Measurements from ENCODE around the gene TRPM2. TPM values are rescaled to one million over a fixed set of nuclear protein-coding genes. Genes with fewer than 3 reads are reported as not detected.

TRPM2 gene
- total and polyA plus RNA-seq, 2 donors (not counting 1 experiment from before 2014, with no cell fraction given) = not detected

DNA sequence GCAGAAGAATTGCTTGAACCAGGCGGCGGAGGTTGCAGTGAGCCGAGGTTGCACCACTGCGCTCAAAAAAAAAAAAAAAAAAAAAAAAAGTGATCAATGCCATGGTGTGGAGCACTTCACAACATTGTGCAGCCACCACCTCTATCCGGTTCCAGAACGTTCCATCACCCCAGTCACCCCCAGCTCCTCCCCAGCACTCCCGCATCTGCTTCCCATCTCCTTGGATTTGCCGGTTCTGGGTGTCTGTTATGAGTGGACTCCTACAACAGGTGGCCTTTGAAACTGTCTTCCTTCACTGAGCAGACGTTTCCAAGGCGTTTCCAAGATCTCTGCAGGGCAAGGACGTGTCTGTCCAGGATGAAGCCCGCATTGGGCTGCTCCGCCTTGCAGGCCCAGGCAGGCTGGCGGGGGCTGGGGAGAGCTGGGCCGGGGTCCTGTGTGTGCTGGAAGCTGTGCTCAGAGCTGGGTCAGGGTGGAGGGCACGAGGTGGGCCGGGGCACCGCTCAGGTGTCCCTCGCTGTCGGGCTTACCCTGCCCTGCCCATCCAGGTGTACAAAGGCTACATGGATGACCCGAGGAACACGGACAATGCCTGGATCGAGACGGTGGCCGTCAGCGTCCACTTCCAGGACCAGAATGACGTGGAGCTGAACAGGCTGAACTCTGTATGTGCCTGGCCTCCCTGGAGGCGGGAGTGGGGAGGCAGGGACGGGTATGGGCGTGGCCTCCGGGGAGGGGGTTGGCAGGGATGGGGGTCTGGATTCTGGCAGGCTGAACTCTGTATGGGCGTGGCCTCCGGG lies 87.0 kb downstream of the TRPM2 start:
- no peaks in the 10 kb centered on the region for H3K79me2 ChIP-seq (ENCODE audit: control insufficient read depth, insufficient read depth, low read length)
- no peak overlapping the region for H3K27ac ChIP-seq (ENCODE audit: insufficient read depth, low read length)
- no peak for DNase-seq (ENCODE audit: low read depth in 2 of 2)
- no peaks in the 10 kb centered on the region for H3K36me3 ChIP-seq (ENCODE audit: control insufficient read depth, insufficient read depth, low read length)
- no peak overlapping the region for H3K4me3 ChIP-seq (replicated peaks in 1 of 4; ENCODE audit: control extremely low read depth in 1 of 4, insufficient read depth in 1 of 4, low read depth in 3 of 4, low read length in 4 of 4)
- H4K20me1 ChIP-seq (ENCODE audit: control insufficient read depth, extremely low read depth, insufficient read depth, low read length) = no peaks in the 10 kb centered on the region
- no peak overlapping the region for H2AFZ ChIP-seq (ENCODE audit: low read length)
- no peak overlapping the region for H3K9ac ChIP-seq (ENCODE audit: insufficient read depth, low read length)
- H3K4me2 ChIP-seq (ENCODE audit: extremely low read depth, insufficient read depth, low read length) = no peak overlapping the region
- no peaks in the 10 kb centered on the region for H3K4me1 ChIP-seq (ENCODE audit: control insufficient read depth, extremely low read depth, insufficient read depth, low read length)
- no peaks in the 10 kb centered on the region for H3K27me3 ChIP-seq (ENCODE audit: control insufficient read depth, insufficient read depth, low read length)
- no peaks in the 10 kb centered on the region for H3K9me3 ChIP-seq (ENCODE audit: control insufficient read depth, insufficient read depth, low read depth, low read length)
- TF ChIP-seq EZH2 (IDR thresholded peaks at IDR 0.05; ENCODE audit: low read length, missing control alignments) = no peak
- TF ChIP-seq, protein P1, sequence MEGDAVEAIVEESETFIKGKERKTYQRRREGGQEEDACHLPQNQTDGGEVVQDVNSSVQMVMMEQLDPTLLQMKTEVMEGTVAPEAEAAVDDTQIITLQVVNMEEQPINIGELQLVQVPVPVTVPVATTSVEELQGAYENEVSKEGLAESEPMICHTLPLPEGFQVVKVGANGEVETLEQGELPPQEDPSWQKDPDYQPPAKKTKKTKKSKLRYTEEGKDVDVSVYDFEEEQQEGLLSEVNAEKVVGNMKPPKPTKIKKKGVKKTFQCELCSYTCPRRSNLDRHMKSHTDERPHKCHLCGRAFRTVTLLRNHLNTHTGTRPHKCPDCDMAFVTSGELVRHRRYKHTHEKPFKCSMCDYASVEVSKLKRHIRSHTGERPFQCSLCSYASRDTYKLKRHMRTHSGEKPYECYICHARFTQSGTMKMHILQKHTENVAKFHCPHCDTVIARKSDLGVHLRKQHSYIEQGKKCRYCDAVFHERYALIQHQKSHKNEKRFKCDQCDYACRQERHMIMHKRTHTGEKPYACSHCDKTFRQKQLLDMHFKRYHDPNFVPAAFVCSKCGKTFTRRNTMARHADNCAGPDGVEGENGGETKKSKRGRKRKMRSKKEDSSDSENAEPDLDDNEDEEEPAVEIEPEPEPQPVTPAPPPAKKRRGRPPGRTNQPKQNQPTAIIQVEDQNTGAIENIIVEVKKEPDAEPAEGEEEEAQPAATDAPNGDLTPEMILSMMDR (conservative IDR thresholded peaks at IDR 0.05 in 1 of 2, IDR thresholded peaks at IDR 0.05 in 1 of 2; ENCODE audit: low read depth in 1 of 2, low read length in 2 of 2) = no peak

DNA sequence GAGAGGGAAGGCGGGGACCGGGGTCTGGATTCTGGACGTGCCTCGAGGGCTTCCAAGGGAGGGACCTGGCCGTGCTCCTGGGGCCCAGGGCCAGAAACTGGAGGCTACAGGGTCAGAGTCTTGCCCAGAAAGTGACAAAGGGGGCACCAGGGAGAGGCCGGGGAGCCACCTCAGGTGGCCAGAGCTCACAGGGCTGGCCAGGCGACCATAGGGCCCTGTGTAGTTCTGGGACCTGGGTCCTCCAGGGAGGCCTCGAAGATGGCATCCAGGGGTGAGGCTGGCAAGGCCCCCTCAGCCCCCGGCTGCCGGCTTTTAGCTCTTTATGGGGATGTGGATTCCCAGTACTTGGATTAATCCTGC lies 87.6 kb downstream of the TRPM2 start:
- H3K27ac ChIP-seq (ENCODE audit: insufficient read depth, low read length) = no peak overlapping the region
- H3K27me3 ChIP-seq (ENCODE audit: control insufficient read depth, insufficient read depth, low read length) = no peaks in the 10 kb centered on the region
- H2AFZ ChIP-seq (ENCODE audit: low read length) = no peak overlapping the region
- no peak overlapping the region for H3K9ac ChIP-seq (ENCODE audit: insufficient read depth, low read length)
- H3K4me3 ChIP-seq (replicated peaks in 1 of 4; ENCODE audit: control extremely low read depth in 1 of 4, insufficient read depth in 1 of 4, low read depth in 3 of 4, low read length in 4 of 4) = no peak overlapping the region
- no peaks in the 10 kb centered on the region for H4K20me1 ChIP-seq (ENCODE audit: control insufficient read depth, extremely low read depth, insufficient read depth, low read length)
- no peaks in the 10 kb centered on the region for H3K36me3 ChIP-seq (ENCODE audit: control insufficient read depth, insufficient read depth, low read length)
- no peak overlapping the region for H3K4me2 ChIP-seq (ENCODE audit: extremely low read depth, insufficient read depth, low read length)
- H3K79me2 ChIP-seq (ENCODE audit: control insufficient read depth, insufficient read depth, low read length) = no peaks in the 10 kb centered on the region
- H3K4me1 ChIP-seq (ENCODE audit: control insufficient read depth, extremely low read depth, insufficient read depth, low read length) = no peaks in the 10 kb centered on the region
- no peaks in the 10 kb centered on the region for H3K9me3 ChIP-seq (ENCODE audit: control insufficient read depth, insufficient read depth, low read depth, low read length)
- no peak for DNase-seq (ENCODE audit: low read depth in 2 of 2)
- TF ChIP-seq, protein P1 (conservative IDR thresholded peaks at IDR 0.05 in 1 of 2, IDR thresholded peaks at IDR 0.05 in 1 of 2; ENCODE audit: low read depth in 1 of 2, low read length in 2 of 2) = no peak
- TF ChIP-seq EZH2 (IDR thresholded peaks at IDR 0.05; ENCODE audit: low read length, missing control alignments) = no peak

DNA sequence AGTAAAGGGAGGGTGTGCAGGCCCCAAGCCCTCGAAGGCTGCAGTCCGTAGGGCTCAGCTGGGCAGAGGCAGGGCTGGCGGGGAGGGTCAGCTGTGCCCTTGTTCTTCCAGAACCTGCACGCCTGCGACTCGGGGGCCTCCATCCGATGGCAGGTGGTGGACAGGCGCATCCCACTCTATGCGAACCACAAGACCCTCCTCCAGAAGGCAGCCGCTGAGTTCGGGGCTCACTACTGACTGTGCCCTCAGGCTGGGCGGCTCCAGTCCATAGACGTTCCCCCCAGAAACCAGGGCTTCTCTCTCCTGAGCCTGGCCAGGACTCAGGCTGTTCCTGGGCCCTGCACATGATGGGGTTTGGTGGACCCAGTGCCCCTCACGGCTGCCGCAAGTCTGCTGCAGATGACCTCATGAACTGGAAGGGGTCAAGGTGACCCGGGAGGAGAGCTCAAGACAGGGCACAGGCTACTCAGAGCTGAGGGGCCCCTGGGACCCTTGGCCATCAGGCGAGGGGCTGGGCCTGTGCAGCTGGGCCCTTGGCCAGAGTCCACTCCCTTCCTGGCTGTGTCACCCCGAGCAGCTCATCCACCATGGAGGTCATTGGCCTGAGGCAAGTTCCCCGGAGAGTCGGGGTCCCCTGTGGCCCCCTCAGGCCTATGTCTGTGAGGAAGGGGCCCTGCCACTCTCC lies 88.3 kb downstream of the TRPM2 start:
- no peaks in the 10 kb centered on the region for H3K9me3 ChIP-seq (ENCODE audit: control insufficient read depth, insufficient read depth, low read depth, low read length)
- H3K27me3 ChIP-seq (ENCODE audit: control insufficient read depth, insufficient read depth, low read length) = no peaks in the 10 kb centered on the region
- no peak overlapping the region for H2AFZ ChIP-seq (ENCODE audit: low read length)
- TF ChIP-seq, protein P1 (conservative IDR thresholded peaks at IDR 0.05 in 1 of 2, IDR thresholded peaks at IDR 0.05 in 1 of 2; ENCODE audit: low read depth in 1 of 2, low read length in 2 of 2) = no peak
- no peak for TF ChIP-seq EZH2 (IDR thresholded peaks at IDR 0.05; ENCODE audit: low read length, missing control alignments)
- H3K79me2 ChIP-seq (ENCODE audit: control insufficient read depth, insufficient read depth, low read length) = no peaks in the 10 kb centered on the region
- H3K27ac ChIP-seq (ENCODE audit: insufficient read depth, low read length) = no peak overlapping the region
- H3K4me3 ChIP-seq (replicated peaks in 1 of 4; ENCODE audit: control extremely low read depth in 1 of 4, insufficient read depth in 1 of 4, low read depth in 3 of 4, low read length in 4 of 4) = no peak overlapping the region
- H3K4me2 ChIP-seq (ENCODE audit: extremely low read depth, insufficient read depth, low read length) = no peak overlapping the region
- H4K20me1 ChIP-seq (ENCODE audit: control insufficient read depth, extremely low read depth, insufficient read depth, low read length) = no peaks in the 10 kb centered on the region
- H3K36me3 ChIP-seq (ENCODE audit: control insufficient read depth, insufficient read depth, low read length) = no peaks in the 10 kb centered on the region
- DNase-seq (ENCODE audit: low read depth in 2 of 2) = no peak
- H3K4me1 ChIP-seq (ENCODE audit: control insufficient read depth, extremely low read depth, insufficient read depth, low read length) = no peaks in the 10 kb centered on the region
- H3K9ac ChIP-seq (ENCODE audit: insufficient read depth, low read length) = no peak overlapping the region
